HuH-7.5 (cell line): ENCODE measurements around the gene RCAN1.
A peak's percentile ranks its signal among the peaks of the same experiment; 100 is the strongest.

ENCODE experiments used
- DNase-seq: peaks from one replicate; pipeline ENCODE4 v3.0.0; 2011; ENCODE audit warnings: low spot score

Gene RCAN1

DNA sequence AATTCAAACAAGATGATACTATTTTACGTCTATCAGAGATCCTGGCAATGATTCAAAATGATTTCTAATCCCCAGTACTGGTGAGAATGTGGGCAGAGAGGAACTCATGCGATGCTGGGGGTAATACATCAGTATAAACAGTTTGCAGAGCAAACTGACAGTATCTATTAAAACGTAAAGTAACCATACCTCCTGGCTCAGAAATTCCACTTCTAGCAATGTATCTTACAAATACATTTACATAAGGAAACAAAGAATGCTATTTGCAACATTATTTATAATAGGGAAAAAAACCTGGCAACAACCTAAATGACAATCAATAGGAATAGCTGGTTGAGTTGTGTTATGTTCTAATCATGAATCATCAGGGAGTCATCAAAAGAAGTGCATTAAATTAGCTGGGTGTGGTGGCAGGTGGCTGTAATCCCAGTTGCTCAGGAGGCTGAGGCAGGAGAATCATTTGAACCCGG is 15.9 kb downstream of the RCAN1 start:
- DNase-seq: no peak

DNA sequence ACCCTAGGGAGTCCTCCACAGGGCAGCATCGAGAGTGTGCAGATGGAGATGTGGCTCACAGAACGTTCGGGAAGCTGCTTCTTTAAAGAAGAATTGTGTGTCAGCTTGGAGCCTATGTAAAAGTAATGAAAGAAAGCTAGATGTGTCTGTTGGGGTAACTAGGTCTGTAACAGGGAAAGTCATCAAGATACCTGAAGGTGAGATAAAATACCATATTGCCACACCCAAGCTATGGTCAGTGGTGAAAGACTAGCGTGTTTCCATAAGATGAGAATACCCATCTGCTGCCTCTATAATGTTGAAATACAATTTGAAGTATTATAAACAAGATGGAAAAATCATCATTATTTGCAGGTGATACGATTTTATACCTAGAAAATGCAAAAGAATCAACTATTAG is 17.5 kb downstream of the RCAN1 start:
- DNase-seq: no peak

DNA sequence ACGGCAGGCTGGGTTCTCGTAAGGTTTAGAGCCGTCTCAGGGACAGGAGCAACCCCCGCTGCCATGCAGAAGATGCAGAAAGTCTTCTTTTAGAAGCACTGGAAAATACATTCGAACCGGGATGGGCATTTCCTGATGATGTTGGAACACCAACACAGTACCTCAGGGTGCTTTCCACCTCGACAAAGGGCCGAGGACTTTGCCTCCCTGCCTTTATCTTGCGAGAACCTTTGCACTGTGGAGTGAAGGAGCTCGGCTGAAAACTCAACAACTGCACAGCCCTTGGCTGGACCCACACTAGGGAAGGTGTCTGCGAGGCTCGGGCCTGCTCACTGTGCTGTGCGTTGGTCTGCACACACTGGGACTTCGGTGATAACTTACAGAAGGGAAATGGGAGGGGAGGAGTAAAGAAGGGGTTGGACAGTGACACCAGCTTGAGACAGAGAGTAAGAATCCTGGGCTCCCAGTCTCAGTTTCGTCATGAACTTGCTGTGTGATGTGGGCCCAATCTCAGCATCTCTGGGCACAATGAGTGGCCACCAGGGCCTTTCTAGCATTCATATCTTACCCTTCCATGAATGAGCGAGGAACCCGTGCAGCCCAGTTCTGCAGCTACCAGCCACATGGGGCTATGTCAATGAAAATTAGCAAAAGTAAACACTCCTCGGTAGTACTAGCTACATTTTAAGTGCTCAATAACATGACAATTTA is 18.2 kb downstream of the RCAN1 start:
- no peak for DNase-seq

DNA sequence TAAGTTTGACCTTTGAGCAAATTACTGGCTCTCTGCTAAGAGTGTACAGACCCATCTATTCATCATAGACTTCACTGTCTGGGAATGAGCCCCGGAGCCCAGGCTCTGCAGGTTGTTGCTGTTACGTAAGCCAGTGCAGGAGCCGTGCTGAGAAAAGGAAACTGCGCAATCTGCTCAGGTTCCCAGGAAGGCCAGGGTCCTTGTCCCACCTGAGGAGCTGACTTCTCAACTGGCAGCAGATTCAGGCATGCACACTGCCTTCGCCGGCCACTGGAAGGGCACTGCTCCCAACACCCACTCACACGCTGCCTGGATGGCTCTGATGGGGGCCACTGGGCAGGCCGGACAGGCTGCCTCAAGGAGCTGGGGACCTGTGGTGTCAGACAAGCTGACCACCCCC is 19.5 kb downstream of the RCAN1 start:
- DNase-seq: no peak

DNA sequence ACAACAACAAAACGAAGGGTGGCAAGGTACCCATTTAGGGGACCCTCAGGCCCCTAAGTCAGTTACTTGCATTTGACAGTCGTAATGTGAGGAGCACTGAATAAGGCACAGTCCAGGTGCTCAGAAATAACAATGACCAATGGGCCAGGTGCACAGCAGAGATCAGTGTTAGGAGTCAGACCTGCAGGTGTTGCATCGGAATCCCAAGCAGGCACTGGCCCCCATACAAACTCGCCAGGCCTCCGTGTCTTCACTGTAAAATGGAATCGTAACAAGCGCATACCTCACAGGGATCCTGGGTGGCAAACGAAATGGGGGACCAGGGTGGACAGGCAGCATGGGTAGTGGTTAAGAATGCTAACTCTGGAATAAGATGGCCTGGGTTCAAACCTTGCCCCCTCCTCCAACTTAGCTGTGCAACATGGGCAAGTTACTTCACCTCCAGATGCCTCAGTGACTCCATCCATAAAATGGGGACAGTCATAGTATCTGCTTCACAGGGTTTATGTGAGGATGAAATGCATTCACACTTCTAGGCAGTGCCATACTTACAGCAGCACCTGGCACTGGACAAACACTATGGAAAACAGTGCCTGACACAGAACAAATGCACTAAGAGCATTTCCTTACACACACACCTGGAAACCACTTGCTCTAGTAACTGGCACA is 20.2 kb downstream of the RCAN1 start:
- DNase-seq: no peak

- DNase-seq: no peak
These were observed 20.9 kb downstream of the RCAN1 start for GRCh38 chr21:34593954-34594531.

DNA sequence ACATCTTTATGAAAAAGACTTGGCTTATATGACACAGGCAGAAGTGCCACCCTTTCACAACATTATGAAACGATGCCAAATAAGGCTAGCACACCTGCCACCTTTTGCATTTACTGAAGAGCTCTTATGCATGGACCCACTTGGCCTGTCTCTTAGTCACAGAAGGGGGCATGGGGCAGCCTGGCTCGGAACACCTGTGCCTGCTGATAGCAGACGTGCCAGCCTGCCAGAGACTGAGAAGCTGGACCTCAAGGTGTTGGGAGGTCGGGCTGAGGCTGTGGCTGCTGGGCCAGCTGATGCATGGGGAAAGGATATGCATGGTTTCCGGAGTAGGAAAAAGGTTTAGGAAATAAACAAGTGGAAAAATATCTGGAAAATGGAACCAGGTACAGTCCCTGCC is 21.5 kb downstream of the RCAN1 start:
- no peak for DNase-seq

DNA sequence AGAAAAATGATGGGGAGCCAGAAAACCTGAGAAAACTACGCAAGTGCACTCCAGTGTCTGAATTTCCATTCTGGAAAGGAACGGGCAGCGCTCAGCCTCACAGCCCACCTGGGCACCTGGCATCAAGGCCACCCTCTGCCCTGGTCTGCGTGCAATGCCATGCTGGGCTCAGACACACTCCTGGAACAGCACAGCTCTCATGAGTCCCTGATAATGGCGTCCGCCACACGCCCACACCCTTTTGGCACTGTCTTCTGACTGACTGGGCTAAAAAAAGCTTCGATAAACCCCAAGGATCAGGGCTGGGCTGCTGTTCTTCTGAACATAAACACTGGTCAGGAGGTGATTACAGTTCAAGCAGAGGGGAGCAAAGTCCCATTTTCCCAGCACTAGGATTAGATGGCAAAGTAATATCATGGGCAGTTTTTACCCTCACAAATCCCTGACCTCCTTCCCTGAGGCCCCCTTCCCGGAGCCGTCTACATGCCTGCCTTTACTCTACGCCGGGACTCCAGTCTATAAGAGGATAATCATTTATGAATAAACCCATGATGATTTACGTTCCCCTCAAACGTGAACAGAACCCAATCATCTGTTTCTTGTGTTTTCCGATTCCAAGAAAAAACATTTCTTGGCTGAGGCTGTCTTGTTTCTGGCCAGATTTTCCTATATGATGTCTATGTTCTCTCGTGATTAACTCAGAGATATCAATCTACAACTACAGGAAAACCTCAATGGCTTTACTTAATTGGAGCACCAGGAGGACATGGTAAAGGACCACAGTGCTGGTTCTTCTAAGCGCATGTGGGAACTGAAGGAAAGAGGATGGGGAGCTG is 22.6 kb downstream of the RCAN1 start:
- no peak for DNase-seq

DNA sequence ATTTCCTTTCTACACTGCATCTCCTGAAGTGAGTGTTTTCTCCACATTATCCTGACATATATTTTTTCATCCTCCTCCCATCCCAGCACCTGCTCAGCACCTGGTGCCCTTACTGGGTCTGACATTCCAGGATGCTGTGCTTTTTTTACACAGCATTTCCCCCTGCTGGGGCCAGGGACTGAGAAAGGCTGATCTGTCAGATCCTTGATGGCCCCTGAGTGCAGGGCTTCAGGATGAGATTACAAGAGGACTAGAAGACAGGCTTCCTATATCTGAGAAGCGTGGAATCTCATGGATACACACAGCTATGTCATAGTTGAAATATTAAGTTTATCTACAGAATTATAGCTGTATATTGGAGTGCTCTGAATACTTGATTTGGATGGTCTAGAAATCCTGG is 24.4 kb downstream of the RCAN1 start:
- DNase-seq: no peak

- DNase-seq: no peak
These were observed 25.2 kb downstream of the RCAN1 start for GRCh38 chr21:34589511-34590282.

GRCh38 chr21:34583926-34584563 is 30.9 kb downstream of the RCAN1 start:
- DNase-seq: no peak

DNA sequence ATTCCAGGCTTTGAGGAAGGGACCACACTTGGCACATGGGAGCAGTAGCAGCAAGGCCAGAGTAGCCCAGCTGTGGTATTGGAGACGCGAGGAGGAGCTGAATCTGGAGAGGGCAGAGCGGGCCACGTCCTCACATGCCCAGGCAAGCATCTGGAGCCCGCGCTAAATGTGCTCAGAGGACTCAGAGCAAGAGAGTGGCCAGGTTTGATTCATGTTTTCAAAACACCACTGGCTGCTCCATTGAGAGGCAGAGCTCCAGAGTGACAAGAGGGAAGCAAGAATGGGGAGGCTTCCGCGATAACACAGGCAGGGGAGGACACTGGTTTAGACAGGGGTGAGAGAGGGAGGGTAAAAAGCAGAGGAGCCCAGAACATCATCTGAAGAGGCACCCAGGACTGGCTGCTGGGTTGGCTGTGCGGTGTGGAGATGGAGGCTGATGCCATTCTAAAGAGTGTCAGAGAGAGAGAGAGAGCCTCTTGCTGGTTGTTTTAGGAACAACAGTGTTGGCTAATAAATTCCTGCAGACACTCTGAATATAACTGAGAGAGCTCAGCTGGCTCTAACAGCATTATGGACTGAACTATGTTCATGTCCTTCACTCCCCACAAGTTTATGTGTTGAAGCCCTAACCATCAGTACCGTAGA is 32.3 kb downstream of the RCAN1 start:
- DNase-seq: peak; percentile 14

DNA sequence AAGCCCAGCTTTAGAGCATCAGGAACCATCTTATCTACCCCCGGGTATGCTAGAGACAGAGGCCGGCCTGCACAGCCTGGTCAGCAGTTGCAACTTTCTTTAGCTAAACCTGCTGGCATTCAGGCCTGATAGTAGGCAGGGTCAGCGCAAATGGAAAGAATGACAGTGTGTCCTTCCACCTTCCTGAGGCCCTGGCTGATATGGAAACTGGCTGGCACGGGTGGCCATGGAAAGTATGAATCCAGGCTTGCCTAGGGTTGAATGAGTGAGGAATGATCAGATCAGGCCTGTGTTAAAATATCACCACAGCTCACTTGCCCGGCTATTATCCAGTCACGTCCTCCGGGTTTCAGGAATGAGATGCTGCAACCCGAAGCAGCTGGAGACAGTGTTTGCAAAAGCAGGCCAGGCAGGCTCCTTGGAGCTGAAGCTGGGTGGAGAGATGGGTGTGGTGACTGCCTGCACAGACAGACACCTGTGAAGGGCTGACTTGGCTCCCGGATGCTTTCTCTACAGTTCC is 34.7 kb downstream of the RCAN1 start:
- DNase-seq: no peak

GRCh38 chr21:34579411-34579810 is 35.5 kb downstream of the RCAN1 start:
- DNase-seq: no peak

DNA sequence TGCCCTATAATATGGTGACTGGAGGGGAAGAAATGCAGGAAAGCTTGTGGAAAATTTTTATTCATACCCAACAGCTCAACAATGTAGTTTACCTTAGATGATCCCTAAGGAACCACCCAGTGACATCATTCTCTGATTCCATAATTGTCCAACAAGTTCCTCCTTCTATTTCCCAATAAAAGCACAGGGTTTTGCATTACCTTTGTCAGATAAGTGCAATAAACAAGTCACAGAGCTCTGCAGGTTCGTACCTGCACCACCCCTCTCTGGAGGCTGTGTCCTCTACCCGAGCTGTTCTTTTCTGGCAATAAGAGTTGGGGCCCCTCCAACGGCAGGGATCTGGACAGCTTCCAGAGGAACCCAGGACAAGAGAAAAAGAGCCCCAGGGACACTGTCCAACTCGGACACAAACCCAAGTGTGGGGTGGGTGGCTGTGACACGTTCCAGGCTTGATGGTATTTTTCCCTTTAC is 38.8 kb downstream of the RCAN1 start:
- DNase-seq: no peak

GRCh38 chr21:34574601-34575529 is 40.0 kb downstream of the RCAN1 start:
- no peak for DNase-seq

DNA sequence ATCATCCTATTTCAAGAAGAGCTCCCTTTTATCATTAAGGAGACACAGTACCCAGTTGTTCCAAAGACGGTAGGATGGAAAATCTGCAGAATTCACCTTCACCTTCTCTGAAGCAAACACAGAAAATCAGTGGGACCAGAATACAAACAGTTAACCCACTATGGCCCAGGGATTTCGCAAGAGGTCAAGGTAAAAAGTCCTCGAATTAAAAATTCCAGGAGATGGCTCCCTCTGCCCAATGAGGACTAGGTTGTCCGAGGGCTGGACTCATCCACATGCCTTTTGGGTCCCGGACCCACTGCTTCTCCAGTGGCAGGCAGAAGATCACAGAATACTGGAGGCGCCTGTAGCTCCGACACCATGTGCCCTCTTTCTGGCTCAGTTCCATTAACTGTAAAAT is 42.9 kb downstream of the RCAN1 start:
- DNase-seq: no peak

DNA sequence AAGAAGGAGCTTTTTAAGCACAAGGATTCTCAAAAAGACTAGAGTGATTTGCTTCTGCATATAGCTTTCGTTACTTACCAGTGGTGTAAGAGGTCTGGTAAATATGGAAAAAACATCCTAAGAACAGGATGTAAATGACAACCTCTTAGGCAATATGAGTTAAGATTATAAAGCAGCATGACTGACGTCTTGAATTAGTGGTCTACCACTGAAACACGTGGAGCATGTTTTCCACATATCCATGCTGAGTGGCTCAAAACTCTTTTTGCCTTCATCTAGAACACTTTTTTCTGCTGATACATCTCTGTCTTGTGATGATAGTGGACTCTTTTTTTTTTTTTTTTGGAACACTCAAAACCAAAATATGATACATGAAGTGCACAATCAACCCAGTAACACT is 44.6 kb downstream of the RCAN1 start:
- no peak for DNase-seq

- no peak for DNase-seq
These were observed 45.4 kb downstream of the RCAN1 start for GRCh38 chr21:34569381-34569979.
